ENCODE measurements around the gene HAPLN3.

- TF ChIP-seq JUN (IDR thresholded peaks at IDR 0.05; ENCODE audit: borderline replicate concordance, insufficient read depth, insufficient read length, low read depth) (no peak), POLR2A (IDR thresholded peaks at IDR 0.05; ENCODE audit: low read depth, low read length) (no peak), MAX (IDR thresholded peaks at IDR 0.05; ENCODE audit: insufficient read depth, insufficient read length) (no peak), EZH2 (IDR thresholded peaks at IDR 0.05; ENCODE audit: borderline replicate concordance, low read depth, low read length, severe bottlenecking) (no peak), POLR2AphosphoS5 (IDR thresholded peaks at IDR 0.05; ENCODE audit: insufficient read depth, low read depth, low read length) (no peak), FOS (IDR thresholded peaks at IDR 0.05; ENCODE audit: borderline replicate concordance, insufficient read depth, low read length) (no peak), GATA2 (IDR thresholded peaks at IDR 0.05; ENCODE audit: insufficient read depth, insufficient read length, low read depth, low read length) (no peak), MYC (IDR thresholded peaks at IDR 0.05; ENCODE audit: low read depth, low read length) (no peak)
- TF ChIP-seq, protein P1, sequence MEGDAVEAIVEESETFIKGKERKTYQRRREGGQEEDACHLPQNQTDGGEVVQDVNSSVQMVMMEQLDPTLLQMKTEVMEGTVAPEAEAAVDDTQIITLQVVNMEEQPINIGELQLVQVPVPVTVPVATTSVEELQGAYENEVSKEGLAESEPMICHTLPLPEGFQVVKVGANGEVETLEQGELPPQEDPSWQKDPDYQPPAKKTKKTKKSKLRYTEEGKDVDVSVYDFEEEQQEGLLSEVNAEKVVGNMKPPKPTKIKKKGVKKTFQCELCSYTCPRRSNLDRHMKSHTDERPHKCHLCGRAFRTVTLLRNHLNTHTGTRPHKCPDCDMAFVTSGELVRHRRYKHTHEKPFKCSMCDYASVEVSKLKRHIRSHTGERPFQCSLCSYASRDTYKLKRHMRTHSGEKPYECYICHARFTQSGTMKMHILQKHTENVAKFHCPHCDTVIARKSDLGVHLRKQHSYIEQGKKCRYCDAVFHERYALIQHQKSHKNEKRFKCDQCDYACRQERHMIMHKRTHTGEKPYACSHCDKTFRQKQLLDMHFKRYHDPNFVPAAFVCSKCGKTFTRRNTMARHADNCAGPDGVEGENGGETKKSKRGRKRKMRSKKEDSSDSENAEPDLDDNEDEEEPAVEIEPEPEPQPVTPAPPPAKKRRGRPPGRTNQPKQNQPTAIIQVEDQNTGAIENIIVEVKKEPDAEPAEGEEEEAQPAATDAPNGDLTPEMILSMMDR (IDR thresholded peaks at IDR 0.05; ENCODE audit: extremely low read depth in 1 of 2, insufficient read depth in 1 of 2, low read depth in 1 of 2, low read length in 2 of 2): no peak
Observed at GRCh38 chr15:88939486-88939806, 44.1 kb upstream of the HAPLN3 start.
